ENCODE results near the gene HINT2. TPM values are rescaled to one million over a fixed set of nuclear protein-coding genes. Genes with fewer than 3 reads are reported as not detected.

The HINT2 gene
- total RNA-seq, 1 experiment from 2014 or later, result 35.9 TPM

- Histone ChIP-seq H3K79me1 (ENCODE audit: insufficient read depth, low read depth, low read length, poor library complexity, severe bottlenecking) (no peaks in the 10 kb centered on the region), H2BK120ac (ENCODE audit: low read depth, low read length, poor library complexity, severe bottlenecking) (no peak overlapping the region), H3K56ac (ENCODE audit: insufficient read length, low read depth, low read length) (no peak overlapping the region), H2AFZ (ENCODE audit: low read length) (no peak overlapping the region), H2BK20ac (ENCODE audit: low read depth, low read length, poor library complexity, severe bottlenecking) (no peak overlapping the region), H3K4me2 (ENCODE audit: insufficient read depth, insufficient read length, low read length) (no peak overlapping the region), H2BK5ac (ENCODE audit: insufficient read length, low read length) (no peak overlapping the region), H2BK15ac (ENCODE audit: low read depth, low read length) (no peak overlapping the region), H3K9ac (ENCODE audit: extremely low read depth, insufficient read length, low read length) (no peak overlapping the region), H3K4me1 (ENCODE audit: insufficient read depth, low read length) (no peaks in the 10 kb centered on the region), H3K79me2 (ENCODE audit: insufficient read depth, low read length) (no peaks in the 10 kb centered on the region; the same call in 1 of the 2 replicates), H3K27ac (ENCODE audit: insufficient read length, low read depth, low read length) (no peak overlapping the region), H3T11ph (ENCODE audit: low read length) (no peak overlapping the region), H3K14ac (ENCODE audit: insufficient read depth, low read length) (no peak overlapping the region), H3K4ac (ENCODE audit: low read depth, low read length) (no peak overlapping the region), H3K27me3 (ENCODE audit: insufficient read depth, low read length) (no peaks in the 10 kb centered on the region), H4K8ac (replicated peaks; ENCODE audit: insufficient read length, low read depth, low read length) (no peak overlapping the region), H2AK5ac (ENCODE audit: insufficient read length, low read length) (no peak overlapping the region), H3K23ac (ENCODE audit: insufficient read length, low read depth, low read length) (no peak overlapping the region), H4K20me1 (ENCODE audit: control insufficient read depth, insufficient read depth, insufficient read length) (no peaks in the 10 kb centered on the region), H3K23me2 (ENCODE audit: insufficient read length, low read depth, low read length, poor library complexity, severe bottlenecking) (no peaks in the 10 kb centered on the region), H3K9me3 (ENCODE audit: control insufficient read depth, low read depth, low read length) (no peaks in the 10 kb centered on the region), H4K91ac (ENCODE audit: insufficient read length, low read depth, low read length) (no peak overlapping the region), H2BK12ac (ENCODE audit: insufficient read length, low read depth, low read length) (no peak overlapping the region), H3K18ac (ENCODE audit: insufficient read length, low read depth, low read length) (no peak overlapping the region), H4K5ac (ENCODE audit: insufficient read length, low read depth, low read length) (no peak overlapping the region)
- WGBS (ENCODE audit: extremely low coverage, insufficient read length, low lambda C conversion rate), result no CpG with 5 or more reads among the region's 1 CpG
- TF ChIP-seq CTCF (conservative IDR thresholded peaks at IDR 0.05), result no peak
- Mint-ChIP-seq H3K27ac (no peak overlapping the region), H3K36me3 (ENCODE audit: insufficient read depth in 1 of 3, low read depth in 3 of 3) (peaks cover 0 to 7% (median 0%) of the 10 kb centered on the region in 3 experiments; a peak in 3 of 7 replicates), H3K4me1 (peaks cover 21 to 24% of the 10 kb centered on the region in 2 experiments), H3K27me3 (ENCODE audit: low read depth) (no peaks in the 10 kb centered on the region), H3K4me3 (no peak overlapping the region), H3K9me3 (no peaks in the 10 kb centered on the region)
- DNase-seq, result no peak
These were observed 51.0 kb downstream of the HINT2 start for GRCh38 chr9:35763803-35764202.

Data from H9 (cell line).